ENCODE data around the gene IMP4. TPM values are rescaled to one million over a fixed set of nuclear protein-coding genes. Genes with fewer than 3 reads are reported as not detected.

IMP4 gene
- total and polyA plus RNA-seq, 2 donors (not counting 1 experiment from before 2014, with no cell fraction given) = 102 to 164 TPM

- H3K4me3 Mint-ChIP-seq = no peak overlapping the region
- no peak overlapping the region for H3K27ac ChIP-seq (ENCODE audit: low read length in 2 of 2)
- TF ChIP-seq CTCF (IDR thresholded peaks at IDR 0.05) (no peak), EZH2 (IDR thresholded peaks at IDR 0.05; ENCODE audit: borderline replicate concordance, insufficient read depth, low read depth, low read length, poor library complexity, severe bottlenecking) (no peak)
- no peaks in the 10 kb centered on the region for H3K9me3 Mint-ChIP-seq (ENCODE audit: insufficient read depth)
- ChIA-PET POLR2A (interaction anchor here (1.0 kb wide), 1 partner anchor 37 kb away, joined by 4 read pairs; the partner anchor contains the start of gene IMP4), CTCF (interaction anchor here (1.7 to 6.7 kb wide), 2 partner anchors 8 to 36 kb away, joined by 4 to 61 read pairs; partner anchors contain the start of gene IMP4)
- H3K4me3 ChIP-seq (ENCODE audit: control extremely low read depth in 1 of 5, extremely low read depth in 1 of 5, insufficient read depth in 1 of 5, low read depth in 2 of 5, low read length in 4 of 5) = no peak overlapping the region
- intact Hi-C loops (cut with micrococcal nuclease) = no loop called here
- no peaks in the 10 kb centered on the region for H3K9me3 ChIP-seq (ENCODE audit: control extremely low read depth in 1 of 3, control insufficient read depth in 2 of 3, insufficient read depth in 1 of 3, low read length in 2 of 3)
- peaks cover 0 to 22% of the 10 kb centered on the region in 2 experiments for H3K36me3 ChIP-seq (replicated peaks in 1 of 2; ENCODE audit: control extremely low read depth in 1 of 2, control insufficient read depth in 1 of 2, extremely low read depth in 1 of 2, insufficient read depth in 2 of 2, low read length in 1 of 2)
- peaks cover 41% of the 10 kb centered on the region for H4K20me1 ChIP-seq (ENCODE audit: control insufficient read depth, insufficient read depth, low read length, poor library complexity, severe bottlenecking)
- no peak overlapping the region for H2AFZ ChIP-seq (ENCODE audit: insufficient read depth, low read depth, low read length, poor library complexity, severe bottlenecking)
- peaks cover 84% of the 10 kb centered on the region for H3K4me1 Mint-ChIP-seq
- no peaks in the 10 kb centered on the region for H3K27me3 Mint-ChIP-seq
- no peak for DNase-seq
- no CpG with 5 or more reads among the region's 3 CpGs for WGBS (ENCODE audit: insufficient coverage)
- no peak overlapping the region for H3K4me2 ChIP-seq (replicated peaks; ENCODE audit: low read depth, low read length, poor library complexity, severe bottlenecking)
- no peak for ATAC-seq (ENCODE audit: low read depth)
- H3K27ac Mint-ChIP-seq = peak overlapping the region; percentile 56
- peaks cover 59% of the 10 kb centered on the region for H3K79me2 ChIP-seq (ENCODE audit: control insufficient read depth, insufficient read depth, low read length)
- H3K27me3 ChIP-seq (replicated peaks in 1 of 4; ENCODE audit: control extremely low read depth in 1 of 4, control insufficient read depth in 3 of 4, insufficient read depth in 4 of 4, low read length in 3 of 4) = no peaks in the 10 kb centered on the region
- no peak overlapping the region for H3K9ac ChIP-seq (ENCODE audit: low read length)
- H3K4me1 ChIP-seq (ENCODE audit: control insufficient read depth in 2 of 2, insufficient read depth in 2 of 2, low read length in 2 of 2) = peaks cover 40 to 70% of the 10 kb centered on the region in 2 donors
These were observed 36.2 kb downstream of the IMP4 start for GRCh38 chr2:130378898-130379214.

GRCh38 chr2:130380096-130380934 lies 37.6 kb downstream of the IMP4 start:
- no peak overlapping the region for H3K27ac ChIP-seq (ENCODE audit: low read length in 2 of 2)
- Mint-ChIP-seq H3K27me3 (no peaks in the 10 kb centered on the region), H3K4me1 (peaks cover 75% of the 10 kb centered on the region), H3K9me3 (ENCODE audit: insufficient read depth) (no peaks in the 10 kb centered on the region), H3K27ac (peak overlapping the region; percentile 59), H3K4me3 (no peak overlapping the region)
- no peak overlapping the region for H3K4me2 ChIP-seq (replicated peaks; ENCODE audit: low read depth, low read length, poor library complexity, severe bottlenecking)
- H2AFZ ChIP-seq (ENCODE audit: insufficient read depth, low read depth, low read length, poor library complexity, severe bottlenecking) = no peak overlapping the region
- no peaks in the 10 kb centered on the region for H3K27me3 ChIP-seq (replicated peaks in 1 of 4; ENCODE audit: control extremely low read depth in 1 of 4, control insufficient read depth in 3 of 4, insufficient read depth in 4 of 4, low read length in 3 of 4)
- no peak overlapping the region for H3K4me3 ChIP-seq (ENCODE audit: control extremely low read depth in 1 of 5, extremely low read depth in 1 of 5, insufficient read depth in 1 of 5, low read depth in 2 of 5, low read length in 4 of 5)
- ChIA-PET CTCF (interaction anchor here (2.0 kb wide), 1 partner anchor 8 kb away, joined by 6 read pairs; no protein-coding TSS in a partner anchor), POLR2A (interaction anchor here (1.0 kb wide), 1 partner anchor 38 kb away, joined by 4 read pairs; the partner anchor contains the start of gene IMP4)
- DNase-seq = no peak
- WGBS (ENCODE audit: insufficient coverage) = 91% methylated on average over 9 of the region's 11 CpGs
- peaks cover 0 to 17% of the 10 kb centered on the region in 2 experiments for H3K36me3 ChIP-seq (replicated peaks in 1 of 2; ENCODE audit: control extremely low read depth in 1 of 2, control insufficient read depth in 1 of 2, extremely low read depth in 1 of 2, insufficient read depth in 2 of 2, low read length in 1 of 2)
- intact Hi-C loops (cut with micrococcal nuclease) = no loop called here
- no peak overlapping the region for H3K9ac ChIP-seq (ENCODE audit: low read length)
- H3K79me2 ChIP-seq (ENCODE audit: control insufficient read depth, insufficient read depth, low read length) = peaks cover 59% of the 10 kb centered on the region
- peaks cover 42 to 68% of the 10 kb centered on the region in 2 donors for H3K4me1 ChIP-seq (ENCODE audit: control insufficient read depth in 2 of 2, insufficient read depth in 2 of 2, low read length in 2 of 2)
- no peaks in the 10 kb centered on the region for H3K9me3 ChIP-seq (ENCODE audit: control extremely low read depth in 1 of 3, control insufficient read depth in 2 of 3, insufficient read depth in 1 of 3, low read length in 2 of 3)
- H4K20me1 ChIP-seq (ENCODE audit: control insufficient read depth, insufficient read depth, low read length, poor library complexity, severe bottlenecking) = peaks cover 37% of the 10 kb centered on the region
- TF ChIP-seq EZH2 (IDR thresholded peaks at IDR 0.05; ENCODE audit: borderline replicate concordance, insufficient read depth, low read depth, low read length, poor library complexity, severe bottlenecking) (no peak), CTCF (IDR thresholded peaks at IDR 0.05) (no peak)
- ATAC-seq (ENCODE audit: low read depth) = no peak

Measured in B cell (primary cell).